GM21447 (cell line): ENCODE results near the gene UBE2S.

ENCODE experiments used
- ATAC-seq: cut with Tn5 transposase; IDR thresholded peaks from one replicate; pipeline ENCODE4 v1.9.1; 2021; ENCODE audit not compliant: unreplicated experiment

Gene UBE2S

DNA sequence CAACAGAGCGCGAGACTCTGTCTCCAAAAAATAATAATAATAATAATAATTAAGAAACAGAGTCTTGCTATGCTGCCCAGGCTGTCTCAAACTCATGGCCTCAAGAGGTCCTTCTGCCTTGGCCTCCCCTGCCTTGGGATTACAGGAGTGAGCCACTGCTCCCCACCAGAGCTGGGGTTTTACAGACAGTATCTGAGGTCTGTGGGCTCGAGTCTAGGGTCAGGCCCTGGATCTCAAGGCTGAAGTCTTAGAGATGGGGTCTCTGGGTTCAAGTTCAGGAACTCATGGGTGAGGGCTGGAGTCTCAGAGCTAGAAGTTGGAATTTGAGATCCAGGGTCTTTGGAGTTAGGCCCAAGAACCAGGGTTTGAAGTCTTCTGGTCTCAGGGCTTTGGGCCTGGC is 40.8 kb downstream of the UBE2S start:
- ATAC-seq, result no peak

DNA sequence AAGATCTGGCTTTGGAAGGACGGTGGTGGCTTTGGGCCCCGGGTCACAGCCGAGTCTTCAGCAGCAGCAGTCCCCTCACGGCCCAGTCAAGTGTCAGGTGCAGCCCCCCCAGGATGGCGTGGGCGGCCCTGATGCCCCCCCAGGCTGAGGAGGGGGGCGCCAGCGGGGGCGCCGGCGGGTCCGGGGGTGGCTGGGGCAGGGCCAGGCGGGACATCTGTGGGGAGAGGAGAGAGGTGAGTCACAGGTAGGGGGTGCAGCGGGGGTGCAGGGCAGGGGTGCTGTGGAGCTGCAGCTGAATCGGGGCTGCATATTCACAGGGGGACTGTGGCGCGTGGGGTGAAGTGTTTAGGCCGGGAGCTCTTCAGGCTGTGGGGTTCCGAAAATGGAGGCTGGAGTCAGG is 41.6 kb downstream of the UBE2S start:
- ATAC-seq, result no peak

DNA sequence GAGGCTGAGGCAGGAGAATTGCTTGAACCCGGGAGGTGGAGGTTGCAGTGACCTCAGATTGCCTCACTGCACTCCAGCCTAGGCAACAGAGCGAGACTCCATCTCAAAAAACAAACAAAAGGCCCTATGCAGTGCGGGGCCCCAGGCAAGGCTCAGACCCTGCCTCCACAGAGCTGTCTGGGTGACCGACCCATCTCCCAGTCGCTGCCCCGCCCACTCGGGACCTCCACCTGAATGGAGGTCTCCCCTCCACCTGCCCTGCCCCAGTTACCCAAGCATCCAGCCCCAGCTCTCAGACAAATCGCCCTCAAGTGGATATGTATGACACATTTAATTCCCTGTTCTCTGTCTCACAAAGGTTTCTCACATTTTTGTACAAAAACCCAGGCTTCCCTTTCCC is 42.3 kb downstream of the UBE2S start:
- no peak for ATAC-seq

DNA sequence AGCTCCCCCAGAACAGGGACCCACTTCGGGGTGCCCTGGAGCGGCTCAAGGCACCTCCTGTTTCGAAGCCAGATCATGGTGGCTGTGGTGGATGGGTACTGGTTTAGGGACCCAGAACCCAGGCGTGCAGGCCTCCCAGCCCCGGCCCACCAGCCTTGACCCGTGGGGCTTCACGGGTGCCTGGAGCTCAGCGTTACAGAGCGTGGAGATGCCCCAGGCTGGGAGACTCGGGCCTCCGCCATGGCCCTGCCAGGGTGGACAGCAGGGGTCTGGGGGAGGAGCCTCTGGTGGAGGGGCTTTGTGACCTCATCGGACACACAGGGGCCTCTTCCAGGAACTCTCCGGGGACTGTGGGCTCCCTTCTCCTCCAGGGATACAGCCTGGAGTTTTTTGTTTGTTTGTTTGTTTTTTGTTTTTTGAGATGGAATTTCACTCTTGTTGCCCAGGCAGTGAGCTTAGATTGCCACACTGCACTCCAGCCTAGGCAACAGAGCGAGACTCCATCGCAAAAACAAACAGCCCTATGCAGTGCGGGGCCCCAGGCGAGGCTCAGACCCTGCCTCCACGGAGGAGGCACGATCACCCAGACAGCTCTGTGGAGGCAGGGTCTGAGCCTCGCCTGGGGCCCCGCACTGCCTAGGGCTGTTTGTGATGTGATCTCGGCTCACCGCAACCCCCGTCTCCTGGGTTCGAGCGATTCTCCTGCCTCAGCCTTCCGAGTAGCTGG is 44.4 kb downstream of the UBE2S start, which contains the start of gene GARIN5B:
Gene GARIN5B (minus strand): TSS at position 271 of the 727 bp plus-strand sequence. CDS start 194 bp downstream, at position 77.
- ATAC-seq, result no peak

DNA sequence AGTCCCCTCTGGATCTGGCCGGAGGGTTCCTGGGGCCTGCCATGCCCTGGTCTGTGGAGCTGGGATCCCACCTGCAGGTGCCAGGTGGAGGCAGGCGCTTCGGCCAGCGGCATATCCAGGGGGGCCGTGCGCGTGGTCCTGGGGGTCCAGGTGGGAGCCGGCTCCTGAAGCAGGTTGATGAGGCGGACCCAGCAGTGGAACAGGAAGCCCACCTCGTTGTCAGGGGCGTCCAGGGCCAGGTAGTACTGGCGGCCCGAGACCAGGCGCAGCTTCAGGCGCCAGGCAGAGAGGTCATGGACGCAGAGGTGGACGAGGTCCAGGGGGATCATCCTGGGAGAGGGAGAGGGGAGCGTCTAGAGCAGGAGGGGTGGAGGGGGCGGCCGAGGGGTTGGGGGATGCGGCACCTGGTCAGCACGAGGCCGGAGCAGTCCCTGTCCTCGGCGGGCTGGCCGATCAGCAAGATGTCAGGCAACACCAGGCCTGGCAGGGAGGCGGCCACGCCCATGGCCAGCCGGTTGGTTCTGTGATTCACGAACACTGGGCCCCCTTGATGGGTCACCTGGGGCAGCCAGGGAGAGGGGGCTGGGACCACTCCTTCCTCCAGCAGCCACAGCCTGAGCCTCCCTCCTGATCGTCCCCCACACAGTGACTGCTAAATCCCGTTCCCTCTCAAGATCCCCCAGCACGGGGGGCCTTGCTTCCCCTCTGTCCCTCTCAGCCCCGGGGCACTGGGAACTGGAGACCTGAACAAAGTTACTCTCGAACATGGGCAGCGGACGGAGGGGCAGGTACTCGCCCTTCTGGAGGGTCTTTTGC is 45.2 kb downstream of the UBE2S start:
- ATAC-seq, result no peak

DNA sequence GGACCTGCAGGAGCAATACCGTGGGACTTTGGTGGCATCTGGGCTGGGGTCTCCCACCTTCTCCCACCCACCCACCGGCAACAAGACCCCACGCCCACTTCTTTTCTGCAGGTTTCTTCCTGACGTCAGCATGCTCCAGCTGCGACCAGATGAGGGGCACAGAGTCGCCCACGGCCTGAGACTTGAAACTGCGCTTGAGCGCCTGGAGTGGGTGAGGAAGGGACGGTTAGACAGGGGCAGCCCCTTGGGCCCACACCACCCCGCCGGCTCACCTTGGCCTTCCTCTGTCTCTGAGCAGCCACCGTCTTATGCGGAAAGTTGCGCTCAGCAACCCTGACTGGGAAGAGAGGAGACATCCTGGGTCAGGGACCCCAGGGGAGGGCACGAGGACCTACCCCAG is 46.7 kb downstream of the UBE2S start:
- no peak for ATAC-seq

DNA sequence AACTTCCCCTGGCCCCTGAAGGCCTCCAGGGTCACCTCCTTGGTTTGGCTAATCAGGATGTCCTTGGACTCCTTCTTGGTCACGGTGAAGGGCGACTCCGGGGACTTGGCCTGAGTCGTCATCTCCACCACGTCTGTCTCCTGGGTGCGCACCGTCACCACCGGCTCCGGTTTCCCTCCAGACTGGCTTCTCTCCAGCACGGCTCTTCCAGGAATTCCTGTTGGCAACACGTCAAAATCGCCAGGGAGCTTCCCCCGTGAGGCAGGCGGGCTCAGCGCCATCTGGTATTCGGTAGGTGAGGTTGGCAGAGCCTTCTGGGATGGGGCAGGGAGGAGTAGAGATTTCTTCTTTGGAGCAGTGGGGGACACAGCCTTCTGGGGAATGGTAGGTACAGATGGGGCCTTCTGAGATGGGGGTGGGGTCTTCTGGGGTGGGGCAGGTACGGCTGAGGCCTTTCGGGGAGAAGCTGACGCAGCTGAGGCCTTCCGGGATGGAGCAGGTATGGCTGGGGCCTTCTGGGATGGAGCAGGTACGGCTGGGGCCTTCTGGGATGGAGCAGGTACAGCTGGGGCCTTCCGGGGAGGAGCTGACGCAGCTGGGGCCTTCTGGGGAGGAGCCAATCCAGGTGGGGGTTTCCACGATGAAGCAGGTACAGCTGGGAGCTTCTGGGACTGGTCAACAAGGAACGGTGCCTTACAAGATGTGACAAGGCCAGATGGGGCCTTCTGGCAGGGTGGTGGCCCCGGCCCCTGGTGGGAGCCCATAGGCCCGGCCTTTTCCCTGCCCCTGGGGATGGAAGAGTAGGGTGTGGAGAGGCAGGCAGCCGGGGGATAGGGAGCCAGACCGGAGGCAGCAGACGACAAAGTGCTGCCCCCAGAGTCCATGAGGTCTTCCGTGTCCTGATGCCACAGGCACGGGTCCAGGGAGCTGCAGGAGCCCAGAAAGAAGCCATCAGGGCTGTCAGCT is 48.4 kb downstream of the UBE2S start:
- ATAC-seq, result no peak

DNA sequence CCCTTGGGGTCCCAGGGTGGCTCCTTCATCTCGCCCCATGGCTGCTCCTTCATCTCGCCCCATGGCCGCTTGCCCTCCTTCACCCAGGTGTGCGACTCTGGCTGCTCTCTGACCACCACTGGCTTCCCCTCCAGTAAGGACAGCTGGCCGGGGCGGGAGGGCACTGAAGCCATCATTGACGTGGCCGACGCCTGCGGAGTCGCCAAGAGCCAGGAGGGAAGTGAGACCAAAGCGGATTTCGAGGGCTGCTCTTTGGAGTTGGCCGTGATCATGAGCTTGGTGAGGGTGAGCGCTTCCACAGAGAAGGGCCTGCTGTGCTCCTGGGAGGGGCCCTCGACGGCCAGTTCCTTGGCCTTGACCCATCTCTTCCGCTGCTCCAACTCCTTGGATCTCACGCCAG is 49.1 kb downstream of the UBE2S start:
- no peak for ATAC-seq

DNA sequence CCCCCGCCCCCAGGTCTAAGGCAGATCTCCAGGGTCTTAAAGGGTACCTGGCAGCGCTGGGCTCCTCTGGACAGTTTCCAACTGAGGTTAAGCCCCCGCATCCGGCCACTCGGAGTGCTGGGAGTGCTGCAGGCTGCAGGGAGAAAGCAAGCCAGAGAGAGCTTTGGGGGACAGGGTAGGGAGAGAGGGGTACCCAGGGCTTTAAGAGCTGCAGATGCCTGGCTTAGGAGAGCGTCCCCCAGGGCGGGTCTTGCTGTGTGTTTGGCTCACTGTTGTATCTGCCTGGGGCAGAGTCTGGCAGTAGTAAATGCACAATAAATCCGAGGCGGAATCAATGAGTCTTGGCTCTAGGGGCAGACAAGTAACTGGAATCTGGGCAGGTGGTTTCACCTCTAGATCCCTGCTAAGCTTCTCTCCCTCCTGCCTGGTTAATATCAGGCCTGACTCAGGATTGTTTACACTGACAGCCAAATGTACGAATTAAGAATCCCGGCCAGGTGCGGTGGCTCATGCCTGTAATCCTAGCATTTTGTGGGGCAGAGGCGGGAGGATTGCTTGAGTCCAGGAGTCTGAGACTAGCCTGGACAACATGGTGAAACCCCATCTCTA is 52.3 kb downstream of the UBE2S start:
- ATAC-seq, result no peak

DNA sequence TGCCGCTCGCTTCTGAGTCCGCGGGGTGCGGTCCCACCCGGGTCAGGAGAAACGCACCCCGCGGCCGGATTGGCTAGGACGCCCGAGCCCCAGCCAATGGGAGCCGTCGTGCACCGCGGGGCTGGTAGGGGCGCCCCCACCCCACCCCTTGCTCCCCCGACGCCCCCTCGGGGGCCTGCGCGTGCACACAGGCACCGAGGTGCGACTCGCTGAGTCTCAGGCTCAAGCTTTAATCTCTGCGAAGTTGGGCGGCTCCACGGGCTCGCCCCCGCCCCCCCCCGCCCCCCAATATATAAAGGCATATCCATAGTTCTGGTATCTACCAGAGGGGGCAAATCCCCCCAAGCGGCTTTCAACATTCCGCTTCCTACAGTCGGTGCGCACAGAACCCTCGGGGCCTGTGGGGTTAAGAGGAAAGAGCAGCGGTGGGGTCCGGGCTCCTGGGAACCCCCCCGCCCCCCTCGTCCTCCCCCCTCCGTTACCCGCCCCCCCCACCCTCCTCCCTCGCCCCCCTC is 52.8 kb downstream of the UBE2S start, which contains the start of gene COX6B2:
Gene COX6B2 (minus strand): TSS at position 22 of the 515 bp plus-strand sequence. CDS start 198 bp downstream, outside the sequence.
- no peak for ATAC-seq

DNA sequence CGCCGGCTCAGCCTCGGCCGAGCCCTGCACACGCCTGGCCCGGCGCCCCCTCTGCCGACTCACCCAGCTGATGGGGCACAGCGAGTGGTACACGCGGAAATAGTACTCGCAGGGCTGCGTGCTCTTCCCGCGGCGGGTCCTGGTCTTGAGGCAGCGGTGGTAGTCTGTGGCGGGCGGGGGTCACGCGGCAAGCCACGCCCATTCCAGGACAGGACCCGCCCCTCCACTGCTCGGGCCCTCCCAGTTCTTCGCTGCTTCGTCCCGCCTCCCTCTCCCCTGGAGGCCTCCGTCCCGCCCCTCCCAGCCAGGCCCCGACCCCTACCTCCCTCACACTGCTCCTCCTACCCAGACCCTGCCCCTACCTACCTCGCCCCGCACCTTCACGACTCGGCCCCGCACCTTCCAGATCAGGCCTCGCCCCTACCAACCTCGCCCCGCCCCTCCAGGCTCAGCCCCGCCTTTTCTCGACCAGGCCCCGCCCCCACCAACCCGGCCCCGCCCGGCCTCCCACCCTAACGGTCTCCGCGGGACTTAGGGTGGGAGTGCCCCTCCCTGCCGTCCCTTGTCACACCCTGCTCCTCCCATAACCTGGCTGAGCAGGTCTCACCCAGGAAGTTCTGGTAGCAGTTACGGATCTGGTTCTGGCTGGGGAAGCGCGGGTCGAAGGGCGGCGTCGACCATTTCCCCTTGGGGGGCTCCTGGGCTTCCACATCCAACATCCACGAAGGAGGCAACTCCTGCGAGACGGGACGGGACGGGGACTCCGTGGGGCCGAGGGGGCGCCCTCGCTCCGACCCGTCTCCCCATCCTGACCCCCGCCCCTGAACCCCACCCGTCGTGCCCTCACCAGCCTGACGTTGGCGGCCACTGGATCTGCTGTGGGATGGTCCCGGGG is 53.5 kb downstream of the UBE2S start:
- no peak for ATAC-seq

DNA sequence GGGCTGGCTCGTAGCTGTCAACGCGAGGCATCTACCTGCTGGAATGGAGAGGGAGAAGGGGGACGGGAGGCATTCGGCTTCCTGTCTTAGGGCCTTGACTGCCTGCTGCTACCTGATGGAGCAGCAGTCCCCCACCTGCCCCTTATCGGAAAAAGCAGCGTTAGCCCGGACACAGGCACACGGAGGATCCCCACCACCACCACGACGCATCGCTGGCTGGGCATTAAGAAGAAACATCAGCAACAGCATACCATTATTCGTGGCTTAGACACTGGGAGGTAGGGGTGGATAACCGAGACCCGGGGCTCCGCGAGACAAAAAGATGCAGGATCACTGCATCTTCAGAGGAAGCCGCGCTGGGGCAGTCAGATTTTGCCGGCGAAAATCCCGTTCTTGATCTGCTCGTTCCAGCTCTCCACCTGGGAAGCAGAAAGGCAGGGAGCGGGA is 54.2 kb downstream of the UBE2S start:
- no peak for ATAC-seq

DNA sequence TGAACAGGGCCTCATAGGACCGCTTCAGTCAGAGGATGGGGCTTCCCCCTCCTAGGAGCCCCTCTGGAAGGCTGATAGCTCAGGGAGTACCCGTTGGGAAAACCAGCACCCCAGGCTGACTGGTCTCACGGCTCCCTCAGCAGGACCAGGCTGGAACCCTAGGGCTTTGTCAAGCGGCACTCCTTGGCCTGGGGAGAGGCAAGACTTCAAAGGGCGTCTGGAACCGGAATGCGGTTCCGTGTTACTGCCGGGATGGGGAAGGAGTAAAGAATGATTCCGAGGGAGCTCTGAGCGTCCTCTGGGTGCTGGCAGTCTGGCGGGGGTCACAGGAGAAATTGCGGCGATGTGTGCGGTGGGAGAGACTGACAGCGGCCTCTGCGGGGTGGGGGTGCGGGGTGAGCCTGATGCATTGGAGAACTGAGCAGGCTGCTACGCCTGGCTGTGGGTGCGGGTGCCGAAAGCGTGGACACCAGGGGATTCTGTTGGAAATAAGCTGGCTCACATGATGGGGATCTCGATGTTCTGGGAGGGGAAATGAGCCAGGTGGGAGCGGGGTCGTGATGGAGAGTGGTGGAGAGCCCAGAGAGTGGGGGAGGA is 54.9 kb downstream of the UBE2S start:
- no peak for ATAC-seq

DNA sequence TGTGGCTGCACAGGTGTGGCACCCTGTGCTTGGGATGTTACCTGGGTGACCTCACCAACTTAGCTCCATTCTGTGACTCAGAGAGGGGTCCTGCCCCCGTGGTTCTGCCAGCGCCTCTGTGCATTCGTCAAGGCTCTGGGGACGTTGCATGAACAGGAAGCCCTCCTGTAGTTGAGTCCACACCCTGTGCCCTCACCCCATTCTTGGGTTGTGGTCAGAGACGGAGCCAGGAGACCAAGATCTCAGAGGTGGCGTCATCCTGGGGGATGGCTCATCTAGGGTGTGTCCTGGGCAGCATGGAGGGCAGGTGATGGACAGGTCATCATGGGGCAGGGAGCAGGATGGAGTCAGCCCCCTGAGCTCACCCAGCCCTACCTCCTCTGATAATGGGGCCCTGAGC is 55.5 kb downstream of the UBE2S start:
- ATAC-seq, result no peak

DNA sequence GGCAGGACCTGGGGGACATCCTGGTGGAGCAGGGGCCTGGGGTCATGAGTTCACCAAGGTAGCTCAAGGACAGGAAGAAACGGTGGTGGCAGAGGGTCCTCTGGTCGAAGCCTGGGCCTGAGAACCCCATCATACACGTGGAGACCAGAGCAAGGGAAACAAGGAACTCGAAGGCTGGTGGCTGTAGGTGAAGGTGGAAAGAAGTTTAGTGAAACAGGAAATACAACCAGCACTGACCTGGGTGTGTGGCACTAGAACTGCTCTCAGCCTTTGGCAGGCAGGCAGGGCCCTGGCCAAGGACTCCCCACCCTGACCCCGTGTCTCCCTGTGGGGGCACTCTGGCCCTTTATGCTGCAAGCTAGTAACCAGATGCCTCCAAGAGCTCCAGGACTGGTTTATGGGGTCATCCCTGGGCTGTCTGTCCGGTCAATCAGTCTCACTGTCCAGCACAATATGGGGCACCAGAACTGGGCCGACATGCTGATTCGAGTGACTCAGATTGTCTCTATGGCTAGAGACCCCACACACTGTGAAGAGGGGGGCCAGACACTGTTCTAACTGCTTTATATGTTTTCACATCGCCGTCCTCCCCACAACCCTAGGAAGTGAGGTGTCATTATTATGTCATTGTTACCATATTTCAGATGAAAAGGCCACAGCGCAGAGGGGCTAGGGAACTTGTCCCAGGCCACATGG is 56.8 kb downstream of the UBE2S start:
- no peak for ATAC-seq
